GM23248 (cell line): ENCODE measurements around the gene RAD51D.

ENCODE experiments used
- EZH2 ChIP-seq: fragments of 200-600 bp; sonication (generic); IDR thresholded peaks from 2 replicates; pipeline ENCODE4 v1.6.1; 2018; ENCODE audit warnings: antibody characterized with exemption, mild to moderate bottlenecking; ENCODE audit not compliant: insufficient read depth, poor library complexity, severe bottlenecking
- EZH2phosphoT487 ChIP-seq: fragments of 200-600 bp; sonication (generic); IDR thresholded peaks from 2 replicates; pipeline ENCODE4 v1.6.1; 2018; ENCODE audit warnings: antibody characterized with exemption, moderate library complexity, mild to moderate bottlenecking, low read depth; ENCODE audit not compliant: insufficient read depth

- TF ChIP-seq EZH2: no peak
- no peak for TF ChIP-seq EZH2phosphoT487
Observed at GRCh38 chr17:35081638-35082037, 38.0 kb downstream of the RAD51D start.
